Stimulated activated CD8-positive, alpha-beta memory T cell treated with anti-CD3 and anti-CD28 coated beads, Interleukin-15, amount 100 ng/mL, for 48 hours (primary cell): ENCODE data around the gene FOLR1.
"Not testable (repeated sequence)": the region's sequence is repeated elsewhere in the genome, so short reads cannot be mapped to it uniquely, and the experiment has no call there.

Experiments
- DNase-seq, 2 donors: peaks; one replicate each; pipeline ENCODE4 v3.0.0-alpha.2; 2020; ENCODE audit warnings: low read depth in 2 of 2

Gene FOLR1

GRCh38 chr11:72191961-72192381 lies at the start of gene FOLR1:
Gene FOLR1, plus strand, starts transcription at chr11:72192140. Its CDS starts 34 bp downstream, at chr11:72192174.
- DNase-seq = no peak

- not testable (repeated sequence) for DNase-seq
Observed at GRCh38 chr11:72142543-72142942, 49.4 kb upstream of the FOLR1 start.

GRCh38 chr11:72144807-72145565 lies 47.0 kb upstream of the FOLR1 start:
- no peak for DNase-seq

GRCh38 chr11:72146625-72147024 lies 45.3 kb upstream of the FOLR1 start:
- DNase-seq = no peak

- no peak for DNase-seq
Observed at GRCh38 chr11:72150882-72151281, 41.1 kb upstream of the FOLR1 start.

GRCh38 chr11:72153874-72154273 lies 38.1 kb upstream of the FOLR1 start:
- not testable (repeated sequence) for DNase-seq

GRCh38 chr11:72154816-72155215 lies 37.1 kb upstream of the FOLR1 start:
- DNase-seq = no peak

- DNase-seq = no peak
Observed at GRCh38 chr11:72155751-72156150, 36.2 kb upstream of the FOLR1 start.

GRCh38 chr11:72157131-72157530 lies 34.8 kb upstream of the FOLR1 start:
- DNase-seq = no peak

- DNase-seq = no peak
Observed at GRCh38 chr11:72160319-72160718, 31.6 kb upstream of the FOLR1 start.

- no peak for DNase-seq
Observed at GRCh38 chr11:72162891-72163492, 28.9 kb upstream of the FOLR1 start.

- not testable (repeated sequence) for DNase-seq
Observed at GRCh38 chr11:72164187-72164586, 27.8 kb upstream of the FOLR1 start.

- not testable (repeated sequence) for DNase-seq
Observed at GRCh38 chr11:72169046-72169555, 22.8 kb upstream of the FOLR1 start.

- DNase-seq = not testable (repeated sequence)
Observed at GRCh38 chr11:72169754-72170153, 22.2 kb upstream of the FOLR1 start.

GRCh38 chr11:72172043-72172442 lies 19.9 kb upstream of the FOLR1 start:
- DNase-seq = not testable (repeated sequence)

- no peak for DNase-seq
Observed at GRCh38 chr11:72173291-72173690, 18.6 kb upstream of the FOLR1 start.

- DNase-seq = no peak
Observed at GRCh38 chr11:72174302-72175070, 17.5 kb upstream of the FOLR1 start.

- no peak for DNase-seq
Observed at GRCh38 chr11:72177656-72178055, 14.3 kb upstream of the FOLR1 start.

GRCh38 chr11:72179049-72179803 lies 12.7 kb upstream of the FOLR1 start:
- DNase-seq = no peak

- DNase-seq = peak in 1 of 2 donors; percentile 2
Observed at GRCh38 chr11:72179804-72180396, 12.0 kb upstream of the FOLR1 start.

GRCh38 chr11:72180892-72181552 lies 10.9 kb upstream of the FOLR1 start:
- not testable (repeated sequence) for DNase-seq
